Cardiac muscle cell (in vitro differentiated cells and primary cell): ENCODE data around the gene SLC16A7. TPM values are rescaled to one million over a fixed set of nuclear protein-coding genes. Genes with fewer than 3 reads are reported as not detected.

Experiments used
- DNase-seq, 2 donors: peaks; one replicate each; pipeline versions ENCODE4 v3.0.0 to v3.0.0-alpha.2; 2010 to 2017; ENCODE audit warnings: low read depth in 1 of 2, low spot score in 1 of 2
- H3K27ac ChIP-seq: fragments of 200-600 bp; sonication (generic); 2 replicates; pipeline ENCODE4 v1.5.1; 2016
- H3K27me3 ChIP-seq: fragments of 200-600 bp; sonication (generic); 2 replicates; pipeline ENCODE4 v1.6.0; 2016; ENCODE audit warnings: control low read depth
- H3K36me3 ChIP-seq: fragments of 200-600 bp; sonication (generic); 2 replicates; pipeline ENCODE4 v1.5.1; 2016; ENCODE audit warnings: control low read depth
- H3K4me1 ChIP-seq: fragments of 200-600 bp; sonication (generic); 2 replicates; pipeline ENCODE4 v1.8.1; 2017; ENCODE audit warnings: low read depth, mild to moderate bottlenecking, mixed run types
- H3K4me3 ChIP-seq: fragments of 200-600 bp; sonication (generic); 2 replicates; pipeline ENCODE4 v1.5.1; 2016; ENCODE audit warnings: mild to moderate bottlenecking
- H3K9me3 ChIP-seq: fragments of 200-600 bp; sonication (generic); 2 replicates; pipeline ENCODE4 v1.5.1; 2017; ENCODE audit warnings: low read depth, mild to moderate bottlenecking, control low read depth
- polyA plus RNA-seq: library from polyadenylated mRNA; unstranded; fragments of >200 nt; fragmentation: Nextera tagmentation; extraction: Ambion mirVana; gene quantifications from 2 replicates; pipeline ENCODE4 v1.2.1, GENCODE V29; 2016
- total RNA-seq: library from RNA; depleted of rRNA; stranded (reverse); fragments of >200 nt; gene quantifications from 2 replicates; pipeline ENCODE4 v1.2.3, GENCODE V29; 2016
- TF ChIP-seq, protein P1 (sequence below): IDR thresholded peaks from 2 replicates; pipeline ENCODE4 v1.5.1; 2012; ENCODE audit warnings: low read depth, mild to moderate bottlenecking, low read length

The SLC16A7 gene
- total and polyA plus RNA-seq, 2 experiments from 2014 or later, result 2.4 to 5.3 TPM

- TF ChIP-seq, protein P1, sequence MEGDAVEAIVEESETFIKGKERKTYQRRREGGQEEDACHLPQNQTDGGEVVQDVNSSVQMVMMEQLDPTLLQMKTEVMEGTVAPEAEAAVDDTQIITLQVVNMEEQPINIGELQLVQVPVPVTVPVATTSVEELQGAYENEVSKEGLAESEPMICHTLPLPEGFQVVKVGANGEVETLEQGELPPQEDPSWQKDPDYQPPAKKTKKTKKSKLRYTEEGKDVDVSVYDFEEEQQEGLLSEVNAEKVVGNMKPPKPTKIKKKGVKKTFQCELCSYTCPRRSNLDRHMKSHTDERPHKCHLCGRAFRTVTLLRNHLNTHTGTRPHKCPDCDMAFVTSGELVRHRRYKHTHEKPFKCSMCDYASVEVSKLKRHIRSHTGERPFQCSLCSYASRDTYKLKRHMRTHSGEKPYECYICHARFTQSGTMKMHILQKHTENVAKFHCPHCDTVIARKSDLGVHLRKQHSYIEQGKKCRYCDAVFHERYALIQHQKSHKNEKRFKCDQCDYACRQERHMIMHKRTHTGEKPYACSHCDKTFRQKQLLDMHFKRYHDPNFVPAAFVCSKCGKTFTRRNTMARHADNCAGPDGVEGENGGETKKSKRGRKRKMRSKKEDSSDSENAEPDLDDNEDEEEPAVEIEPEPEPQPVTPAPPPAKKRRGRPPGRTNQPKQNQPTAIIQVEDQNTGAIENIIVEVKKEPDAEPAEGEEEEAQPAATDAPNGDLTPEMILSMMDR, result no peak
- no peaks in the 10 kb centered on the region for H3K27me3 ChIP-seq
- H3K36me3 ChIP-seq, result no peaks in the 10 kb centered on the region
- H3K4me3 ChIP-seq, result no peak overlapping the region
- no peak overlapping the region for H3K27ac ChIP-seq
- H3K9me3 ChIP-seq, result no peaks in the 10 kb centered on the region
- no peaks in the 10 kb centered on the region for H3K4me1 ChIP-seq
- DNase-seq, result no peak
These were observed 50.8 kb downstream of the SLC16A7 start for GRCh38 chr12:59646636-59647035.

GRCh38 chr12:59649203-59649602, 53.4 kb downstream of the SLC16A7 start:
- TF ChIP-seq, protein P1, result no peak
- DNase-seq, result peak in 1 of 2 donors; percentile 22

DNA sequence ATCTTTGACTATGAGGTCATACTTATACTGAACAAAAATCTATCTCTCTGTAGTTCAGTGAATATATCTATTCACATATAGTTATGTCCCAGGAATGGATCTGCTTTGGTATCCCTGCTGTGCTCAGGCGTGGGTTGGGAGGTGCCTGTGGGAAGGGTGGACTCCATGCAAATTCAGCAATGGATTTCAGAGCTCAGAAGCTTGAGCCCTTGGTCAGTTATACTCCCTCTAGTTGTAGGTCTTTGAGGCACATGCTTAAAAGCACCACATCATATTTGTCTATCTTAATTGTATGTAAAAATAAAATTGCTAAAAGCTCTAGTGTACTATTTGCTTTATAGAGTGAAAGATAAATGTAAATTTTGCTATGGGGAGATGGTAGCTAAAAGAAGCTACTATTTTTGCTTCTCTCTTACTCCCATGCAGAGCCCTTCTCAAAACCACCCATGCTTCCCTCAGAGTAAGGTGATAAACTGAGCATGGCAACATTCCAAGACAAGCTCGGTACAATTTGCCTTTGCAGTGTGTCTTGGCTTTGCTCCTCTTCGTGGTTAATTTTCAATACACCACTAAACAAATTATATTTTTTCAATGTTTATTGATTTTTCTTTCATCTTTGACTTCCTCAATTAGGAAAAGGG, 54.9 kb downstream of the SLC16A7 start:
- peak in 1 of 2 donors; percentile 40 for DNase-seq
- Histone ChIP-seq H3K36me3 (no peaks in the 10 kb centered on the region), H3K9me3 (no peaks in the 10 kb centered on the region), H3K27ac (no peak overlapping the region), H3K4me1 (no peaks in the 10 kb centered on the region), H3K4me3 (no peak overlapping the region), H3K27me3 (no peaks in the 10 kb centered on the region)
- TF ChIP-seq, protein P1, result peak; percentile 7

More at GRCh38 chr12:59649203-59649602, 53.4 kb downstream of the SLC16A7 start:
- Histone ChIP-seq H3K36me3 (no peaks in the 10 kb centered on the region), H3K27ac (no peak overlapping the region), H3K4me1 (no peaks in the 10 kb centered on the region), H3K27me3 (no peaks in the 10 kb centered on the region), H3K9me3 (no peaks in the 10 kb centered on the region), H3K4me3 (no peak overlapping the region)

GRCh38 chr12:59651229-59651920, 55.5 kb downstream of the SLC16A7 start:
- Histone ChIP-seq H3K27me3 (no peaks in the 10 kb centered on the region), H3K4me3 (no peak overlapping the region), H3K4me1 (no peaks in the 10 kb centered on the region), H3K9me3 (no peaks in the 10 kb centered on the region), H3K27ac (no peak overlapping the region), H3K36me3 (no peaks in the 10 kb centered on the region)
- TF ChIP-seq, protein P1, result no peak
- DNase-seq, result peak in 1 of 2 donors; percentile 21

DNA sequence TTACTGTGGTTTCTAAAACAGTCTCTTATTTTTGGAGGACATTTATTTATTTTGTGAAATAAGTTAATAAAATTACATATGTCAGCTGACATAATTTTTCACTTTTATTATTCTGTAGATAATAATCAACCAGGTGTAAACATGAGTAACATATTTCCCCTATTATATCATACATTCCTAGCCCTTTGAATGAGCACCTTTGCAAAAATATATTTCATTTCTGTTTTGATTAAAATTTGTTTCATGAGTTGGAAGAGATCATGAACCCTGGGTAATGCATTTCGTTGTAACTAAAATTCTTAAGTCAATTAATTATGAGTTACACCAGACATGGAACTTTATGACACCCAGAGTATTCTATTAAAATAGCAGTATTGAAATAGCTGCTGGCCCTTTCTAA, 56.3 kb downstream of the SLC16A7 start:
- no peak overlapping the region for H3K4me3 ChIP-seq
- TF ChIP-seq, protein P1, result no peak
- no peak for DNase-seq

More for the DNA sequence above, 56.3 kb downstream of the SLC16A7 start:
- Histone ChIP-seq H3K9me3 (no peaks in the 10 kb centered on the region), H3K4me1 (no peaks in the 10 kb centered on the region), H3K27ac (no peak overlapping the region), H3K36me3 (no peaks in the 10 kb centered on the region), H3K27me3 (no peaks in the 10 kb centered on the region)
